Stomach (tissue), 9 donors: Measurements from ENCODE around the gene SLC25A26. TPM values are rescaled to one million over a fixed set of nuclear protein-coding genes. Genes with fewer than 3 reads are reported as not detected.
A peak's percentile ranks its signal among the peaks of the same experiment; 100 is the strongest.

Experiments
- DNase-seq, 2 donors: peaks; one replicate each; pipeline versions ENCODE4 v3.0.0 to v3.0.0-alpha.2; 2013 to 2019
- H3K27ac ChIP-seq, 5 donors: fragments of 200-600 bp in 4 of 5; sonication (generic) in 4 of 5; one replicate each; pipeline ENCODE4 v1.5.1; 2013 to 2019; ENCODE audit warnings: mild to moderate bottlenecking in 1 of 5, moderate library complexity in 1 of 5
- H3K27me3 ChIP-seq, 3 donors: fragments of 200-600 bp; sonication (generic); one replicate each; pipeline ENCODE4 v1.5.1; 2017 to 2019; ENCODE audit warnings: mixed run types in 1 of 3
- H3K36me3 ChIP-seq, 4 donors: fragments of 200-600 bp; sonication (generic); 1 replicate in 3 of 4; 2 replicates in 1 of 4; pipeline ENCODE4 v1.5.1; 2016 to 2019
- H3K4me1 ChIP-seq, 4 donors: fragments of 200-600 bp; sonication (generic); one replicate each; pipeline ENCODE4 v1.5.1; 2016 to 2019
- H3K4me3 ChIP-seq, 4 donors: fragments of 200-600 bp; sonication (generic) in 3 of 4; one replicate each; pipeline ENCODE4 v1.5.1; 2016 to 2019; ENCODE audit warnings: mild to moderate bottlenecking in 1 of 4
- H3K9me3 ChIP-seq, 4 donors: fragments of 200-600 bp; sonication (generic); one replicate each; pipeline ENCODE4 v1.5.1; 2016 to 2019
- CTCF ChIP-seq, 7 experiments: fragments of 450-650 bp in 4 of 7; fragments of 200-600 bp in 3 of 7; sonication (generic) in 3 of 7; IDR thresholded peaks; one replicate each; pipeline ENCODE4 v1.5.1; 2016 to 2019; ENCODE audit warnings: antibody characterized with exemption in 7 of 7, control low read depth in 2 of 7, mild to moderate bottlenecking in 1 of 7
- EP300 ChIP-seq: sonication (generic); formaldehyde crosslinking; IDR thresholded peaks from one replicate; pipeline ENCODE4 v1.6.1; 2017; ENCODE audit warnings: antibody characterized with exemption
- POLR2A ChIP-seq, 4 donors: fragments of 450-650 bp; IDR thresholded peaks; one replicate each; pipeline ENCODE4 v1.6.1; 2016; ENCODE audit warnings: antibody characterized with exemption in 4 of 4, control low read depth in 2 of 4, mild to moderate bottlenecking in 1 of 4, moderate library complexity in 1 of 4
- POLR2AphosphoS5 ChIP-seq, 3 donors: sonication (generic); formaldehyde crosslinking; IDR thresholded peaks; one replicate each; pipeline ENCODE4 v1.6.1; 2016; ENCODE audit warnings: antibody characterized with exemption in 3 of 3
- WGBS, 5 donors: extraction: QIAGEN DNeasy Blood & Tissue Kit in 3 of 5; methylation state at CpG; one replicate each; pipeline versions ENCODE4 v1.1.5 to v1.1.7; 2013 to 2018; 5-methylcytosine and 5-hydroxymethylcytosine counted together
- intact Hi-C: fragments of 100-400 bp; cut with DNase I; formaldehyde crosslinking; loops from one replicate; pipeline ENCODE4 v1.15.1; 2023; ENCODE audit warnings: low total_unique reads
- polyA plus RNA-seq, 3 donors: library from polyadenylated mRNA; stranded (reverse); fragments of 200-250 nt; gene quantifications; one replicate each; pipeline ENCODE4 v1.2.3, GENCODE V29; 2013
- small RNA-seq, 4 donors: library from RNA; depleted of rRNA; stranded (forward); fragments of <200 nt; gene quantifications; one replicate each; pipeline ENCODE3, GENCODE V24; 2016
- total RNA-seq, 5 donors: library from RNA; depleted of rRNA; stranded (reverse); fragments of >200 nt; gene quantifications; one replicate each; pipeline versions ENCODE4 v1.1.0 to v1.2.3, GENCODE V29; 2014 to 2016
- donor health status: healthy with polysubstance abuse.
- donor health status: Bipolar disorder and iron deficiency.
- donor health status: healthy.

SLC25A26 gene
- total and polyA plus RNA-seq, 8 donors, result 1.2 to 26.6 (median 14.1) TPM

- Histone ChIP-seq H3K36me3 (peaks cover 0 to 11% (median 0%) of the 10 kb centered on the region in 4 donors), H3K4me3 (no peak overlapping the region), H3K9me3 (peaks cover 0 to 11% (median 10%) of the 10 kb centered on the region in 4 donors), H3K27ac (peak overlapping the region in 4 of 5 donors; percentile 2 to 81 (median 66)), H3K4me1 (peaks cover 37 to 79% (median 58%) of the 10 kb centered on the region in 4 donors), H3K27me3 (no peaks in the 10 kb centered on the region)
- 74 to 80% (median 77%) methylated on average over 1 of the region's 1 CpG for WGBS, 5 donors
- intact Hi-C loops, result no loop called here
- TF ChIP-seq CTCF (IDR thresholded peaks at IDR 0.05) (no peak), POLR2A (IDR thresholded peaks at IDR 0.05) (no peak), POLR2AphosphoS5 (IDR thresholded peaks at IDR 0.05) (no peak), EP300 (no peak)
- no peak for DNase-seq
Measured at GRCh38 chr3:66426135-66426534, 205.3 kb downstream of the SLC25A26 start.

GRCh38 chr3:66427352-66427751 is 206.6 kb downstream of the SLC25A26 start:
- peak overlapping the region in 3 of 5 donors; percentile 10 to 81 (median 72) for H3K27ac ChIP-seq

GRCh38 chr3:66427951-66428474 is 207.2 kb downstream of the SLC25A26 start:
- Histone ChIP-seq H3K9me3 (no peaks in the 10 kb centered on the region), H3K4me3 (no peak overlapping the region), H3K27ac (peak overlapping the region in 4 of 5 donors; percentile 52 to 81 (median 67)), H3K27me3 (no peaks in the 10 kb centered on the region), H3K36me3 (peaks cover 0 to 9% (median 6%) of the 10 kb centered on the region in 4 donors), H3K4me1 (peaks cover 45 to 97% (median 68%) of the 10 kb centered on the region in 4 donors)
- TF ChIP-seq EP300, result no peak
- TF ChIP-seq POLR2A (IDR thresholded peaks at IDR 0.05), result no peak
- no peak for TF ChIP-seq POLR2AphosphoS5 (IDR thresholded peaks at IDR 0.05)
- no peak for TF ChIP-seq CTCF (IDR thresholded peaks at IDR 0.05)
- intact Hi-C loops, result no loop called here
- WGBS, 5 donors, result 51 to 62% (median 55%) methylated on average over 5 of the region's 5 CpGs
- DNase-seq, result no peak

More at GRCh38 chr3:66427352-66427751, 206.6 kb downstream of the SLC25A26 start:
- H3K4me3 ChIP-seq, result no peak overlapping the region
- intact Hi-C loops, result no loop called here
- no peaks in the 10 kb centered on the region for H3K27me3 ChIP-seq
- TF ChIP-seq POLR2A (IDR thresholded peaks at IDR 0.05) (no peak), CTCF (IDR thresholded peaks at IDR 0.05) (no peak), POLR2AphosphoS5 (IDR thresholded peaks at IDR 0.05) (no peak), EP300 (no peak)
- no peak for DNase-seq
- peaks cover 0 to under 1% (median 0%) of the 10 kb centered on the region in 4 donors for H3K9me3 ChIP-seq
- H3K36me3 ChIP-seq, result peaks cover 0 to 6% (median 4%) of the 10 kb centered on the region in 4 donors
- 92 to 96% (median 93%) methylated on average over 3 of the region's 3 CpGs for WGBS, 5 donors
- H3K4me1 ChIP-seq, result peaks cover 41 to 91% (median 64%) of the 10 kb centered on the region in 4 donors

Small RNA genes lying within 50 kb of the gene (small RNA-seq; reads per million reads assigned to genes)
- gene RN7SL482P, result 0 reads per million in 4 donors
- gene RNU6-787P, result 0 reads per million in 4 donors

Other genes starting within 250 kb of the SLC25A26 start
- 100 to 1,000 TPM in 3 of 5 donors, 10 to 100 TPM in 2; 83.9 to 237 (median 105) TPM for gene MAGI1, start 182.1 kb upstream of the SLC25A26 start, total RNA-seq
- 10 to 100 TPM in 2 of 3 donors, 1 to 10 TPM in 1; 5.7 to 14.7 (median 14.5) TPM for gene MAGI1, start 182.1 kb upstream of the SLC25A26 start, polyA plus RNA-seq